ENCODE results near the gene TMPRSS12.
"Not testable (repeated sequence)": the region's sequence is repeated elsewhere in the genome, so short reads cannot be mapped to it uniquely, and the experiment has no call there.

GRCh38 chr12:50823724-50824123 is 19.0 kb upstream of the TMPRSS12 start:
- not testable (repeated sequence) for TF ChIP-seq CTCF (IDR thresholded peaks at IDR 0.05); POLR2AphosphoS5 (IDR thresholded peaks at IDR 0.05; ENCODE audit: low read depth, low read length); TCF7L2 (IDR thresholded peaks at IDR 0.05; ENCODE audit: low read depth, low read length); SIN3A (IDR thresholded peaks at IDR 0.05; ENCODE audit: borderline replicate concordance, insufficient read depth, low read depth, low read length)
